Measurements from ENCODE around the gene RASL10A.

Gene RASL10A

DNA sequence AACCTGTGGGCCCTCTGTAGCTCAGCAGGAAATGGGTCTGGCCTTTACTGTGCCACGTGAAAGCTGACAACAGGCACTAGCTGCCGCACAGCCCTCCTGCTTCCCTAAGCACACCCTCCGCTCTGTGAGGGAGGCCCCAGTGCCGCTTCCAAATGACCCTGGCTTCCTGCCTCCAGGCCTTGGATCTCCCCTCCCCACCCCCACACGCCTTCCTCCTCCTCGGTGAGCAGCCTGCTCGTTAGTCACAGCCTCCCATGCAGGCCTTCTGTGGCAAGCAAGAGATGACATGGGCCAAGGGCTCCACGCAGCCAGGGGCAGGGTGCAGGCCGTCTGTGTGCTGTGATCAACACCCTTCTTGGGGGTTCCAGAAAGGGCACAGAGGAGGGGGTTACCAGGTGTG lies 15.3 kb upstream of the RASL10A start:
- H3K4me3 ChIP-seq (ENCODE audit: low read depth, low read length), result no peak overlapping the region
- no peaks in the 10 kb centered on the region for H3K27me3 ChIP-seq (ENCODE audit: insufficient read depth, low read length)
- no peaks in the 10 kb centered on the region for H3K4me1 ChIP-seq (ENCODE audit: control insufficient read depth, insufficient read depth, low read length, unreplicated experiment)
- H2AFZ ChIP-seq (ENCODE audit: low read length, unreplicated experiment), result no peak overlapping the region
- H3K79me2 ChIP-seq (ENCODE audit: control insufficient read depth, insufficient read depth, low read length, unreplicated experiment), result no peaks in the 10 kb centered on the region
- no peaks in the 10 kb centered on the region for H3K36me3 ChIP-seq (ENCODE audit: insufficient read depth, low read length)
- no peak overlapping the region for H3K27ac ChIP-seq (ENCODE audit: low read depth, low read length)

DNA sequence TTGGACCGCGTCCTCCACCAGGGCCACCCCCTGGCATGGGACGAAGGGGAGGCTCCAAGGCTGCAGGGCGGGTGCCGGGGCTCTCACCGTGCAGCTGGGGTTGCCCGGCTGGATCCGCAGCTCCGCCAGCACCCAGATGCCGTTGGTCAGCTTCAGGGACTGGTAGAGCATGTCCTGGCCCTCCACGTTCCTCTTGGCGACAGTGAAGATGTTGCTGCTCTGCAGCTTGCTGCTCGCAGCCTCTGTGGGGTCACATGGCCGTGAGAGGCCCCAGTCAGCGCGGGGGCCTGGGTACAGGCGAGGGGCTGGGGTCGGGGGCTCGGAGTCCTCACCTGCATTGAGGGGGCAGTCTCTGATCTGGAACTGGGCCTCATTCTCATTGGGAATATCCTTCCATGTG lies 14.8 kb upstream of the RASL10A start:
- Histone ChIP-seq H3K79me2 (ENCODE audit: control insufficient read depth, insufficient read depth, low read length, unreplicated experiment) (no peaks in the 10 kb centered on the region), H3K4me1 (ENCODE audit: control insufficient read depth, insufficient read depth, low read length, unreplicated experiment) (no peaks in the 10 kb centered on the region), H3K27ac (ENCODE audit: low read depth, low read length) (no peak overlapping the region), H3K27me3 (ENCODE audit: insufficient read depth, low read length) (no peaks in the 10 kb centered on the region), H3K4me3 (ENCODE audit: low read depth, low read length) (no peak overlapping the region), H2AFZ (ENCODE audit: low read length, unreplicated experiment) (no peak overlapping the region), H3K36me3 (ENCODE audit: insufficient read depth, low read length) (no peaks in the 10 kb centered on the region)

DNA sequence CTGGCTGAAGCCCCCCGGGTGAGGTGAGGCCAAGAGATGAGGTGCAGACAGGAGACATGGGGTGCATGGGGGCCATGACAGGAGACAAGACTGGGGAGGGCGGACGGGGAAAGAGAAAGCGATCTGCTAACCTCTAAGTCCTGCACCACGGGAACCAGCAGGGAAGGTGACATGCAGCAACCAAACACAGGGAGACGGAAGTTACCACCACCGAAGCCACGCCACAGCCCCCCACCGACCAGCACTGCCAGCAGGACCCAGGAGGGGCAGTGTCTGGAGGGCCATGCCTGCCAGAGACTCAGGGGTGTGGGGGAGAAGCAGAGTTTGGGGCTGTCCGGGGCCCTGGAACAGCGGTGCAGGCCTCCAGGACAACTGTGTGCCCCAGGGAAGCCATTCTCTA lies 14.1 kb upstream of the RASL10A start:
- no peaks in the 10 kb centered on the region for H3K27me3 ChIP-seq (ENCODE audit: insufficient read depth, low read length)
- no peak overlapping the region for H2AFZ ChIP-seq (ENCODE audit: low read length, unreplicated experiment)
- no peak overlapping the region for H3K27ac ChIP-seq (ENCODE audit: low read depth, low read length)
- H3K4me1 ChIP-seq (ENCODE audit: control insufficient read depth, insufficient read depth, low read length, unreplicated experiment), result no peaks in the 10 kb centered on the region
- no peaks in the 10 kb centered on the region for H3K36me3 ChIP-seq (ENCODE audit: insufficient read depth, low read length)
- no peaks in the 10 kb centered on the region for H3K79me2 ChIP-seq (ENCODE audit: control insufficient read depth, insufficient read depth, low read length, unreplicated experiment)
- no peak overlapping the region for H3K4me3 ChIP-seq (ENCODE audit: low read depth, low read length)

DNA sequence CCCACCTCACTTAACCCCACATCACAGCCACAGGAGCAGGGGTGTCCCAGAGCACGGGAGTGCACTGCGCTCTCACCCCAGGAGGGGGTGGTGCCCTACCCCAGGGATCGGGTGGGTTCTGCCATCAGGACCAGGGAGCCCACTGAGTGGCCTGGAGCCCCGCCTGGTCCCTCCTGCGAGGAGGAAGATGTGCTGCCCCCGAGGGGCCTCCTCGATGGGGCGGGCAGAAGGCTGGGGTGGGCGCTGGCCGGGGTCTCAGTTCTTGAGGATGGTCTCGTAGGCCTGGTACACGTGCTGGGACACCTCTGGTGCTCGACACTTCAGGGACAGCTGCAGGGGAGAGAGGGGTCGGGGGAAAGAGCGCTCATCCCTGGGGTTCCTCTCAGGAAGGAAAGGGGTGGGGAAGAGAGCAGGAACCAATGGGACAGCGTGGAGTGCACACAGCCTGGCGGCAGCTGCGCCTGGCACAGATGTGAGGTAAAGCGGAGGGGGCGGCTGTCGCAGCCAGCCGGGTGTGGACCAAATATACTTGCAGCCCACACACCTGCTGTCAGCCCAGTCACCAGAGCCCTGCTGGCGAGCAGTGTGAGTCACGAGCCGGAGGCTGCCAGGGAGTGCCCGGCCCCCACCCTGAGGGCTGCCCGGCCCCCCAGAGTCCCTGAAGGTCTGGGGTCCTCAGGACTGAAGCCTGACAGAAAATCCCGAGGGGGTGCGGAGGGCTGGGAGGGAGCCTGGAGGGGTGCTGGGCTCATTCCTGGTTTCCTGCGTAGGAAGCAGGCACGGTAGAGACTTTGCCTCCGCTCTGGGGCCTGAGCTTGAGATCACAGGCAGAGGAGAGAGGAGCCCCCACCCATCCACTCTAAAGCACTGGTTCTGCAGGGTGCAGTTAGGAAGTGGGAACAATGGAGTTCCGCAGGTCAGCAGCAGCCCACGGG lies 13.3 kb upstream of the RASL10A start:
- Histone ChIP-seq H3K4me3 (ENCODE audit: low read depth, low read length) (no peak overlapping the region), H3K36me3 (ENCODE audit: insufficient read depth, low read length) (no peaks in the 10 kb centered on the region), H3K27me3 (ENCODE audit: insufficient read depth, low read length) (no peaks in the 10 kb centered on the region), H3K4me1 (ENCODE audit: control insufficient read depth, insufficient read depth, low read length, unreplicated experiment) (no peaks in the 10 kb centered on the region), H3K27ac (ENCODE audit: low read depth, low read length) (no peak overlapping the region), H3K79me2 (ENCODE audit: control insufficient read depth, insufficient read depth, low read length, unreplicated experiment) (no peaks in the 10 kb centered on the region), H2AFZ (ENCODE audit: low read length, unreplicated experiment) (no peak overlapping the region)

DNA sequence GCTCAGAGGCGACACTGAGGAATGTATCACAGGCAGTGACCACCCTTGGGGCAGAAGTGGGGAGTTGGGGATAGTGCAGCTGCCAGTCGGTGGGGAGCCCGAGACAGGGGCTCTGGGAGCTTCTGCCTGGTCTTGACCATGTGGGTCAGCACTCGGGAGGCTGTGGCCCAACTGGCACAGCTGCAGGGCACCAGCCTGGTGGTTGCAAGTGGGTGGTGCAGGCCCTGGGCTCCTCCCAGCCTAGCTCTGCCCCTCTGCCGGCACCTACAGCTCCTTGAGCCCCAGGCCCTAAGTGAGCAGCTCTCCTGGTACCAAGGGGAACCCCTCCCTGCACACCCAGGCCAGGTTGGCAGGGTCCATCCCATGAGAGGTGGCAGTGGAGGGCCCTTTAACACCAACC lies 12.6 kb upstream of the RASL10A start:
- no peaks in the 10 kb centered on the region for H3K4me1 ChIP-seq (ENCODE audit: control insufficient read depth, insufficient read depth, low read length, unreplicated experiment)
- no peak overlapping the region for H3K4me3 ChIP-seq (ENCODE audit: low read depth, low read length)
- no peak overlapping the region for H2AFZ ChIP-seq (ENCODE audit: low read length, unreplicated experiment)
- no peaks in the 10 kb centered on the region for H3K36me3 ChIP-seq (ENCODE audit: insufficient read depth, low read length)
- no peaks in the 10 kb centered on the region for H3K79me2 ChIP-seq (ENCODE audit: control insufficient read depth, insufficient read depth, low read length, unreplicated experiment)
- H3K27me3 ChIP-seq (ENCODE audit: insufficient read depth, low read length), result no peaks in the 10 kb centered on the region
- no peak overlapping the region for H3K27ac ChIP-seq (ENCODE audit: low read depth, low read length)

DNA sequence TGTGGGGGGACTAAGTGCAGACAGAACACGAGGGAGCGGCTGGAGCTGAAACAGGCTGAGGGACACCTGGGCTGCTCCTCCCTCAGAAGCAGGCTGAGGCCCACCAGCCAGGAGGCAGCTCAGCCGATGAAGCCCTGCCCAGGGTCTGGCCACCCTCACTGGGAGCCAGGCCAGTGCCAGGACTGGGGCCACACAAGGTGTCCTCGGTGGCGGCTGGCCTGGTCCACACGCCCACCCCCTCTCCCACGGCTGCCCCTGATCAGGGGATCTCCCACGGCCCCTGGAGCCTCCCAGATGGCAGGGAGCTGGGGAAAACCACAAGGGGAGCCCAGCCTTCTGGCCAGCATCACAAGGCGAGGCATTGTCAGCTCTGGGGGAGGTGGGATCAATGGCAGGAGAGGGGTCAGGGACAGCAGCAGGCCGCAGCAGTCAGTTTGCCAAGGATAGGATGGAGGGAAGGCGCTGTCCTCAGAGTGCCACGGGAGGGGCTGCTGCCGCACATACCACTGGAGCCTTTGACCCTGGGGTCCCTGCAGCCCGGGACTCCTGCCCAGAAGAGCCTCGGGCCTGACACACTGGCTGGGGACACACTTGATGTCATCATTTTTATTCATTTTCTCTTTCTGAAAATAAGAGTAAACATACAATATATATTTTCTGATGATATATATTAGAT lies 11.7 kb upstream of the RASL10A start:
- Histone ChIP-seq H3K27me3 (ENCODE audit: insufficient read depth, low read length) (no peaks in the 10 kb centered on the region), H3K79me2 (ENCODE audit: control insufficient read depth, insufficient read depth, low read length, unreplicated experiment) (no peaks in the 10 kb centered on the region), H3K36me3 (ENCODE audit: insufficient read depth, low read length) (no peaks in the 10 kb centered on the region), H3K4me1 (ENCODE audit: control insufficient read depth, insufficient read depth, low read length, unreplicated experiment) (no peaks in the 10 kb centered on the region), H3K27ac (ENCODE audit: low read depth, low read length) (no peak overlapping the region), H3K4me3 (ENCODE audit: low read depth, low read length) (no peak overlapping the region), H2AFZ (ENCODE audit: low read length, unreplicated experiment) (no peak overlapping the region)

DNA sequence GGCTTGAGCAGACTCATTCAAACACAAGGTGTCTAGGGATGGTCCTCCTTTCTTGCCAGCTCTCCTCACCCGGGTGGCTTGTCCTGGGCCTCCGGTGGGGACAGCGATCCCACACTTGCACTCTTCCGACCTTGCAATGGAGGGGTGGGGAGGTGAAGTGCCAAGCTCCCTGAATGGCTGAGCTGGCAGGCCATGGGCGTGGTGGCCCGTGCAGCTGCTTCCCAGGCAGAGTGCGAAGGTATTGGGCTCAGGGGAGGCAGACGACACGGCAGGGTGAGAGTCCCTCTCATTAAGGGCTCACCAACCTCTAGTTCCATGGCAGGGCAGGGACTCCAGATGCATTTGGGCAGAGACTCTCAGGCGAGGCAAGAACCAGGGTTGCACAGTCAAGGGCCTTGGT lies 11.0 kb upstream of the RASL10A start:
- Histone ChIP-seq H3K4me1 (ENCODE audit: control insufficient read depth, insufficient read depth, low read length, unreplicated experiment) (no peaks in the 10 kb centered on the region), H3K79me2 (ENCODE audit: control insufficient read depth, insufficient read depth, low read length, unreplicated experiment) (no peaks in the 10 kb centered on the region), H2AFZ (ENCODE audit: low read length, unreplicated experiment) (no peak overlapping the region), H3K36me3 (ENCODE audit: insufficient read depth, low read length) (no peaks in the 10 kb centered on the region), H3K27me3 (ENCODE audit: insufficient read depth, low read length) (no peaks in the 10 kb centered on the region), H3K27ac (ENCODE audit: low read depth, low read length) (no peak overlapping the region), H3K4me3 (ENCODE audit: low read depth, low read length) (no peak overlapping the region)

DNA sequence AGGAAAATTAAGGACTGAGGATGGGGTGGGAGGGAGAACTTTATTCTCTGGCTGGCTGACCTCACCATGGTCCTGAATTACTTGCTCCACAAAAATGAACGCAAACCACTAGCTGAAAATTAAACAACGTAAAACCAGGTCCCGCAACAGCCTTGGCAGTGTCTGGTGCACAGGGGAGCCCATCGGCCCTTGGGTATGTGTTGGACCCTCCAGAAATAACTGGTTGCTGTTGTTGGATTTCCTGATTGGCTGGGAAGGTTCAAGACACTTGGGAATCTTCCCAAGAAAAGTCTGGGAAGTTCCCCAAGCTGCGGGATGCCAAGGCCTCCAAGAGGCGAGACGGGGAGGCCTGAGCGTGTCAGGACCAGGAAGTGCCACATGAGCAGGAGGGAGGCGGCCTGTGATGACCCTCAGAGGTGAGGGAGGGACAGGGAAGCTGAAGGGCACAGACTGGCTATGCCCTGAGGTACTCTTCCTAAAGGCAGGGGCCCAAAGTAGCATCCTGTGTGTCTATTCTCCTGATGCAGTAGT lies 10.4 kb upstream of the RASL10A start:
- Histone ChIP-seq H3K27ac (ENCODE audit: low read depth, low read length) (no peak overlapping the region), H3K36me3 (ENCODE audit: insufficient read depth, low read length) (no peaks in the 10 kb centered on the region), H3K4me3 (ENCODE audit: low read depth, low read length) (no peak overlapping the region), H3K79me2 (ENCODE audit: control insufficient read depth, insufficient read depth, low read length, unreplicated experiment) (no peaks in the 10 kb centered on the region), H2AFZ (ENCODE audit: low read length, unreplicated experiment) (no peak overlapping the region), H3K27me3 (ENCODE audit: insufficient read depth, low read length) (no peaks in the 10 kb centered on the region), H3K4me1 (ENCODE audit: control insufficient read depth, insufficient read depth, low read length, unreplicated experiment) (no peaks in the 10 kb centered on the region)

DNA sequence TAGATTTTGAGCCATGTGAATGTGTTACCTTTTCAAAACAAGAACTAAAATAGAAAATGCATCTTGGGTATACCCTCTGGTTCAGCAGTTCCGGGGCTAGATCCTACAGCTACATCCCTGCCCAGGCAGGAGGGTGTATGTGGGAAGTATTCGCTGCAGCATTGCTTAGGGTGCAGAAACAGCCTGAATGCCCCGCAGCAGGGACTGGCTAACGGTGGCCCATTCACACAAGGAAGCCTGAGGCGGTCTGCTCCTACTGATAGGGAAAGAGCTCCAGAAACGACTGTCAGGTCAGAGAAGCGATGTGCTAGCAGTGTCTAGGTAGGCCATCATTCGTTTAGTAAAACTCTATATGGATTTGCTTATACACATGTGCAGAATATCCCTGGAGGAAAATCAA lies 9.9 kb upstream of the RASL10A start:
- no peak overlapping the region for H3K27ac ChIP-seq (ENCODE audit: low read depth, low read length)
- no peak overlapping the region for H2AFZ ChIP-seq (ENCODE audit: low read length, unreplicated experiment)
- H3K4me3 ChIP-seq (ENCODE audit: low read depth, low read length), result no peak overlapping the region
- no peaks in the 10 kb centered on the region for H3K4me1 ChIP-seq (ENCODE audit: control insufficient read depth, insufficient read depth, low read length, unreplicated experiment)
- no peaks in the 10 kb centered on the region for H3K36me3 ChIP-seq (ENCODE audit: insufficient read depth, low read length)
- H3K79me2 ChIP-seq (ENCODE audit: control insufficient read depth, insufficient read depth, low read length, unreplicated experiment), result no peaks in the 10 kb centered on the region
- H3K27me3 ChIP-seq (ENCODE audit: insufficient read depth, low read length), result no peaks in the 10 kb centered on the region

DNA sequence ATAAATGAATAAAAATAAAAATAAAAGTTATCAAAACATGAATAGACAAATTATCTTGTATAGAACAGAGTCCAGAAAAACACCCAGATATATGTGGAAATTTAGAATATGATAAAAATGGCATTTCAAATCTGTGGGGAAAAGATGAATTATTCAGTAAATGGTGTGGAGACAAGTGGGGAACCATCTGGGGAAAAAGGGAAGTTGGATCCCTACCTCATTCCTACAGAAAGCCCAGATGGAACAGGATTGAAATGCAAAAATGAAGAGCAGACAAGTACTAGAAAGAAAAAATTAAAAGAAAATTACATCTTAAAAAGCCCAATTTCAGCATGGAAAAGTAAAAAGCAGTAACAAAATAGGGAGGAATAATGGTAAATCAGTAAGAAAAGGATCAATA lies 8.1 kb upstream of the RASL10A start:
- Histone ChIP-seq H3K4me3 (ENCODE audit: low read depth, low read length) (no peak overlapping the region), H3K27me3 (ENCODE audit: insufficient read depth, low read length) (no peaks in the 10 kb centered on the region), H2AFZ (ENCODE audit: low read length, unreplicated experiment) (no peak overlapping the region), H3K36me3 (ENCODE audit: insufficient read depth, low read length) (no peaks in the 10 kb centered on the region), H3K79me2 (ENCODE audit: control insufficient read depth, insufficient read depth, low read length, unreplicated experiment) (no peaks in the 10 kb centered on the region), H3K4me1 (ENCODE audit: control insufficient read depth, insufficient read depth, low read length, unreplicated experiment) (no peaks in the 10 kb centered on the region), H3K27ac (ENCODE audit: low read depth, low read length) (no peak overlapping the region)

DNA sequence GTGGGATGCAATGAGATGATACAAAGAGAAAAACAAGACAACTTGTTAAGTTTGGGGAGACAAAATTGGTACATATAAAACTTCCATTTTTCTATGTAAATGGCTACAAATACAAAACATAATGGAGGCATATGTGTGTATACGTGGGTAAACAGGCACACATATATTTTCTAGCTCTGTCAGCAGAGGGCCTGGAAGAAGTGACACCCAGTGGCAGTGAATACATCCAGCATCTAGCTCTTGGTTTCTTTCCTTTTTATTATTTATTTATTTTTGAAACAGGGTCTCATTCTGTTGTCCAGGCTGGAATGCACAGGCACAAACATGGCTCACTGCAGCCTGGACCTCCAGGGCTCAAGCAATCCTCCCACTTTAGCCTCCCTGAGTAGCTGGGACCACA lies 5.0 kb upstream of the RASL10A start:
- no peak overlapping the region for H3K27ac ChIP-seq (ENCODE audit: low read depth, low read length)
- no peak overlapping the region for H3K4me3 ChIP-seq (ENCODE audit: low read depth, low read length)
- no peaks in the 10 kb centered on the region for H3K79me2 ChIP-seq (ENCODE audit: control insufficient read depth, insufficient read depth, low read length, unreplicated experiment)
- H3K27me3 ChIP-seq (ENCODE audit: insufficient read depth, low read length), result peaks cover 12% of the 10 kb centered on the region
- H2AFZ ChIP-seq (ENCODE audit: low read length, unreplicated experiment), result no peak overlapping the region
- H3K4me1 ChIP-seq (ENCODE audit: control insufficient read depth, insufficient read depth, low read length, unreplicated experiment), result no peaks in the 10 kb centered on the region
- no peaks in the 10 kb centered on the region for H3K36me3 ChIP-seq (ENCODE audit: insufficient read depth, low read length)
